ENCODE data around the gene DCTPP1. TPM values are rescaled to one million over a fixed set of nuclear protein-coding genes. Genes with fewer than 3 reads are reported as not detected.

The DCTPP1 gene
- total and polyA plus RNA-seq, 9 of the 15 experiments (the other 6 are each of a cell fraction or from before 2014, with no cell fraction given) = 45.0 to 132 (median 80.6) TPM

- TF ChIP-seq SLC30A9 (CRISPR knock-in tag; IDR thresholded peaks at IDR 0.05) = no peak
- TF ChIP-seq ELF2 (CRISPR knock-in tag; IDR thresholded peaks at IDR 0.05) = no peak
- TF ChIP-seq HDAC1 (IDR thresholded peaks at IDR 0.05) = peak in 1 of 2 experiments; percentile 62; a peak in 1 of 4 replicates
- no peak for TF ChIP-seq SIN3A (IDR thresholded peaks at IDR 0.05; ENCODE audit: borderline replicate concordance in 2 of 2, control insufficient read depth in 1 of 2, low read depth in 2 of 2, low read length in 2 of 2)
- TF ChIP-seq POU5F1 (IDR thresholded peaks at IDR 0.05; ENCODE audit: borderline replicate concordance, low read depth, low read length, partially characterized antibody) = no peak
- TF ChIP-seq BCLAF1 (IDR thresholded peaks at IDR 0.05; ENCODE audit: borderline replicate concordance in 1 of 2, control insufficient read depth in 1 of 2, low read depth in 2 of 2, low read length in 1 of 2) = no peak
- TF ChIP-seq SMAD4 (CRISPR knock-in tag; conservative IDR thresholded peaks at IDR 0.05) = peak; percentile 46; the same call in 1 of the 2 replicates
- TF ChIP-seq ILK (tag; IDR thresholded peaks at IDR 0.05; ENCODE audit: borderline replicate concordance, low read depth) = no peak
- TF ChIP-seq ZNF395 (CRISPR knock-in tag; IDR thresholded peaks at IDR 0.05) = no peak
- TF ChIP-seq TAF1 (IDR thresholded peaks at IDR 0.05; ENCODE audit: control insufficient read depth, extremely low read depth, insufficient read depth, low read length, severe bottlenecking) = no peak
- no peak for TF ChIP-seq HNRNPK (IDR thresholded peaks at IDR 0.05; ENCODE audit: low read depth, low read length, poor library complexity, severe bottlenecking)
- TF ChIP-seq CBX2 (IDR thresholded peaks at IDR 0.05; ENCODE audit: insufficient read depth, low read length, poor library complexity, severe bottlenecking) = no peak
- TF ChIP-seq E2F1 (CRISPR knock-in tag; IDR thresholded peaks at IDR 0.05) = no peak
- no peak for TF ChIP-seq BRF1 (IDR thresholded peaks at IDR 0.05; ENCODE audit: borderline replicate concordance, extremely low read depth, insufficient read length)
- TF ChIP-seq PPARD (CRISPR knock-in tag; IDR thresholded peaks at IDR 0.05) = no peak
- TF ChIP-seq U2AF1 (optimal IDR thresholded peaks at IDR 0.05; ENCODE audit: low read depth, low read length) = no peak
- no peak for TF ChIP-seq KDM2B (CRISPR knock-in tag; IDR thresholded peaks at IDR 0.05)
- TF ChIP-seq ZBTB5 (IDR thresholded peaks at IDR 0.05) = no peak
- no peak for TF ChIP-seq PYGO2 (tag; IDR thresholded peaks at IDR 0.05)
Observed at GRCh38 chr16:30430428-30430970, 669 bp upstream of the DCTPP1 start (continued).

Measured in K562 (cell line).